ENCODE data around the gene TMIGD2.

DNA sequence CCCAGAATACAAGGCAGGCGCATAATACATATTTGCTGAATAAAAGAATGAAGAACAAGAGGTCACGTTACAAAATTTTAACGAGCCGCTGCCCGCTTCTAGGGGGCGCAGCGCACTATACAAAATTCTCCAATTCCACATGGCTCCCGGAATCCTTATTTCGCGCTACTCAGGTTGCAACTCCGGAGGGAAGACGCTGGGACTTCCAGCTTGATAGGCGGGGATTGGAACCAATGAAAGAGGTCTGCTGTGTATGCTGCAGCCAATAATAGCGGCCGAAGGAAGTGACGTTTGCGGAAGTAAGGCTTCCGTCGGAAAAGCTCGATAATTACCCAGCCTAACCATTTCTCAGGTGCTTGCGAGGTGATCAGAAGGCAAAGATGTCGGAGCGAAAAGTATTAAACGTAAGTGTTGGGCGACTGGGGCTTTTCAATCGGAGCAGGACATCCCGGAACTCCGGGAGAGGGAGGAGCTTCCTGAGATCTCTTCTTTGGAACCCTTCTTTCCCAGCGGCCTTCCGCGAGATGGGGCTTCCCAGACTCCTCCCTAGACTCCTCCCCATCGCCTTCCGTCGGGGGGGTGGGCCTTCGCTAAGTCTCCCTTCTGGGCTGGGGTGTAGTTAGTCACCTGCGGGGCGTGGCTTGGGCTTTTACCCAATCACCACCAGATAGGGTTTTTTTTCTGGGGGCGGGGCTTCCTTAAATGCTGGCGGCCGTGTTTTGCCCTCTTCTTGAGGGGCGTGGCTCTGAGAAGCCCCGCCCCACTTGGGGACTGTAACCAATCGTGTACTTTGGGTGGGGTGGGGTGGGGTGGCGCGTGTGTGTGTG, 55.2 kb downstream of the TMIGD2 start, which contains the start of gene YJU2:
- TF ChIP-seq, protein P1, sequence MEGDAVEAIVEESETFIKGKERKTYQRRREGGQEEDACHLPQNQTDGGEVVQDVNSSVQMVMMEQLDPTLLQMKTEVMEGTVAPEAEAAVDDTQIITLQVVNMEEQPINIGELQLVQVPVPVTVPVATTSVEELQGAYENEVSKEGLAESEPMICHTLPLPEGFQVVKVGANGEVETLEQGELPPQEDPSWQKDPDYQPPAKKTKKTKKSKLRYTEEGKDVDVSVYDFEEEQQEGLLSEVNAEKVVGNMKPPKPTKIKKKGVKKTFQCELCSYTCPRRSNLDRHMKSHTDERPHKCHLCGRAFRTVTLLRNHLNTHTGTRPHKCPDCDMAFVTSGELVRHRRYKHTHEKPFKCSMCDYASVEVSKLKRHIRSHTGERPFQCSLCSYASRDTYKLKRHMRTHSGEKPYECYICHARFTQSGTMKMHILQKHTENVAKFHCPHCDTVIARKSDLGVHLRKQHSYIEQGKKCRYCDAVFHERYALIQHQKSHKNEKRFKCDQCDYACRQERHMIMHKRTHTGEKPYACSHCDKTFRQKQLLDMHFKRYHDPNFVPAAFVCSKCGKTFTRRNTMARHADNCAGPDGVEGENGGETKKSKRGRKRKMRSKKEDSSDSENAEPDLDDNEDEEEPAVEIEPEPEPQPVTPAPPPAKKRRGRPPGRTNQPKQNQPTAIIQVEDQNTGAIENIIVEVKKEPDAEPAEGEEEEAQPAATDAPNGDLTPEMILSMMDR (IDR thresholded peaks at IDR 0.05; ENCODE audit: low read depth, low read length) = peak; percentile 41
- TF ChIP-seq, protein P2, sequence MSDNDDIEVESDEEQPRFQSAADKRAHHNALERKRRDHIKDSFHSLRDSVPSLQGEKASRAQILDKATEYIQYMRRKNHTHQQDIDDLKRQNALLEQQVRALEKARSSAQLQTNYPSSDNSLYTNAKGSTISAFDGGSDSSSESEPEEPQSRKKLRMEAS (IDR thresholded peaks at IDR 0.05; ENCODE audit: low read depth, low read length) = peak; percentile 91
- TF ChIP-seq POLR2A (IDR thresholded peaks at IDR 0.05; ENCODE audit: extremely low read depth, insufficient read length) = peak; percentile 49
- TF ChIP-seq MYC (IDR thresholded peaks at IDR 0.05; ENCODE audit: low read depth, low read length) = peak; percentile 98

Measured in NB4 (cell line).